ENCODE measurements around the gene TFRC.

TFRC gene

DNA sequence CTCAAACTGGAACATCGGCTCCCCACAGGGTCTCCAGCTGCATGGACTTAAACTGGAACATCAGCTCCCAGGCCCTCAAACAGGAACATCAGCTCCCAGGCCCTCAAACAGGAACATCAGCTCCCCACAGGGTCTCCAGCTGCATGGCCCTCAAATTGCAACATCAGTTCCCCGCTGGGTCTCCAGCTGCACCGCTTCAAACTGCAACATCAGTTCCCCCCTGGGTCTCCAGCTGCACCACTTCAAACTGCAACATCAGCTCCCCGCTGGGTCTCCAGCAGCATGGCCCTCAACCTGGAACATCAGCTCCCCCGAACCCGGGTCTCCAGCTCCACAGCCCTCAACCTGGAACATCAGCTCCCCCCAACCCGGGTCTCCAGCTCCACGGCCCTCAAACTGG, 82.0 kb downstream of the TFRC start:
- H3K27me3 Mint-ChIP-seq: peaks cover 7% of the 10 kb centered on the region
- H3K27ac Mint-ChIP-seq: no peak overlapping the region
- no peaks in the 10 kb centered on the region for H3K36me3 Mint-ChIP-seq (ENCODE audit: low read depth)
- no peak overlapping the region for H3K4me3 Mint-ChIP-seq
- intact Hi-C loops (cut with micrococcal nuclease): loop anchor here (5.0 kb wide), 1 partner anchor 58 kb away; no protein-coding TSS in a partner anchor
- H3K4me1 Mint-ChIP-seq (ENCODE audit: low read depth): peaks cover 11% of the 10 kb centered on the region
- H3K9me3 Mint-ChIP-seq: no peaks in the 10 kb centered on the region
